ENCODE results near the gene MAD1L1.
"Not testable (repeated sequence)": the region's sequence is repeated elsewhere in the genome, so short reads cannot be mapped to it uniquely, and the experiment has no call there.

MAD1L1 gene

GRCh38 chr7:1851721-1852516, 380.8 kb downstream of the MAD1L1 start:
- DNase-seq (ENCODE audit: low spot score): no peak

GRCh38 chr7:1850976-1851571, 381.7 kb downstream of the MAD1L1 start:
- no peak for DNase-seq (ENCODE audit: low spot score)

- no peak for DNase-seq (ENCODE audit: low spot score)
These were observed 382.4 kb downstream of the MAD1L1 start for GRCh38 chr7:1850111-1850975.

- no peak for DNase-seq (ENCODE audit: low spot score)
These were observed 383.2 kb downstream of the MAD1L1 start for GRCh38 chr7:1849351-1850041.

GRCh38 chr7:1848911-1849311, 383.8 kb downstream of the MAD1L1 start:
- no peak for DNase-seq (ENCODE audit: low spot score)

- DNase-seq (ENCODE audit: low spot score): no peak
These were observed 384.6 kb downstream of the MAD1L1 start for GRCh38 chr7:1848013-1848640.

GRCh38 chr7:1847260-1848001, 385.3 kb downstream of the MAD1L1 start:
- no peak for DNase-seq (ENCODE audit: low spot score)

GRCh38 chr7:1846331-1847065, 386.2 kb downstream of the MAD1L1 start:
- no peak for DNase-seq (ENCODE audit: low spot score)

- DNase-seq (ENCODE audit: low spot score): no peak
These were observed 387.0 kb downstream of the MAD1L1 start for GRCh38 chr7:1845536-1846311.

- DNase-seq (ENCODE audit: low spot score): no peak
These were observed 387.8 kb downstream of the MAD1L1 start for GRCh38 chr7:1844951-1845390.

- no peak for DNase-seq (ENCODE audit: low spot score)
These were observed 388.3 kb downstream of the MAD1L1 start for GRCh38 chr7:1844336-1844950.

- no peak for DNase-seq (ENCODE audit: low spot score)
These were observed 388.8 kb downstream of the MAD1L1 start for GRCh38 chr7:1843921-1844335.

GRCh38 chr7:1843271-1843861, 389.4 kb downstream of the MAD1L1 start:
- DNase-seq (ENCODE audit: low spot score): no peak

GRCh38 chr7:1842321-1843221, 390.2 kb downstream of the MAD1L1 start:
- no peak for DNase-seq (ENCODE audit: low spot score)

- DNase-seq (ENCODE audit: low spot score): not testable (repeated sequence)
These were observed 391.3 kb downstream of the MAD1L1 start for GRCh38 chr7:1841286-1842021.

- DNase-seq (ENCODE audit: low spot score): not testable (repeated sequence)
These were observed 392.0 kb downstream of the MAD1L1 start for GRCh38 chr7:1840744-1841143.

GRCh38 chr7:1839701-1840100, 393.0 kb downstream of the MAD1L1 start:
- DNase-seq (ENCODE audit: low spot score): no peak

Measured in hematopoietic multipotent progenitor cell treated with erythropoietin and hydrocortisone succinate and interleukin-3 and kit ligand, for 15 days (in vitro differentiated cells).